Non-pigmented ciliary epithelial cell (primary cell): ENCODE data around the gene DEXI.
"Not testable (repeated sequence)": the region's sequence is repeated elsewhere in the genome, so short reads cannot be mapped to it uniquely, and the experiment has no call there.

Experiments
- DNase-seq: peaks from one replicate; pipeline ENCODE4 v3.0.0-alpha.2; 2010; ENCODE audit warnings: low read depth

The DEXI gene

DNA sequence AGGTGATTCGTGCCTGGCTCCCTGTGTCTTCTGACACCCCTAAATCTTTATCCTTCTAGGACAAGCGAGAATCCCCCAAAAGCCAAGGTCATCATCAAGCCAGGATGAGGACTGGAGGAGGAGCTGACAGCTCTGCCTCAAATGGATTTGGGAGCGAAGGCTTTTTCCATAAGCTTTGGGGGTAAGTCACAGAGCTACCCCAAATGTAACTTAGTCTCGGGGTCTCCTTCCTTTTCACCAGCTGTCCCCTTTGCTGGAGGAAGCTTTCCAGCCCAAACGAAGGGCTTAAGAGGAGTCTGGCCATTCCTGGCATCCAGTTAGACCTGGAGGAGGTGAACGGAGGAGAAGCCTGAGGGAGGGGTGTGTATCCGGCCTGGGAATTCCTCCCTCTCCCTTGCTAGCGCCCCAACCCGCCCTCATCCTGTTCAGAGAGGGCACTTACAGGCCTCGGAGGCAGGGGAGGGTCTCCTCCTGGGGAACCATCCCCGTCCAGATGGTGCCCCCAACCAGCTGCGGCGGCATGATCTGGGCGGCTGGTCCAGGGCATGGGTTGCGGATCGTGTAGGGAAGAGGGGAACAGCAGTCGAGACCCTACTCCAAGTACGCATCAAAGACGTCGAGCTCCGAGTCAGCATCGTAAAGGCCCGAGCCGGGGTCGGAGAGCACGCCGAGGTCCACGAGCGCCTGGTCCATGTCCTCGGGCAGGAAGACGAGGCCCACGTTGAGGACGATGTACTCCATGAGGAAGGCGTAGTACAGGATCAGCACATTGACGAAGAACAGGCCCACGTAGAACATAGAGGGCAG is 938 bp downstream of the DEXI start:
- no peak for DNase-seq

DNA sequence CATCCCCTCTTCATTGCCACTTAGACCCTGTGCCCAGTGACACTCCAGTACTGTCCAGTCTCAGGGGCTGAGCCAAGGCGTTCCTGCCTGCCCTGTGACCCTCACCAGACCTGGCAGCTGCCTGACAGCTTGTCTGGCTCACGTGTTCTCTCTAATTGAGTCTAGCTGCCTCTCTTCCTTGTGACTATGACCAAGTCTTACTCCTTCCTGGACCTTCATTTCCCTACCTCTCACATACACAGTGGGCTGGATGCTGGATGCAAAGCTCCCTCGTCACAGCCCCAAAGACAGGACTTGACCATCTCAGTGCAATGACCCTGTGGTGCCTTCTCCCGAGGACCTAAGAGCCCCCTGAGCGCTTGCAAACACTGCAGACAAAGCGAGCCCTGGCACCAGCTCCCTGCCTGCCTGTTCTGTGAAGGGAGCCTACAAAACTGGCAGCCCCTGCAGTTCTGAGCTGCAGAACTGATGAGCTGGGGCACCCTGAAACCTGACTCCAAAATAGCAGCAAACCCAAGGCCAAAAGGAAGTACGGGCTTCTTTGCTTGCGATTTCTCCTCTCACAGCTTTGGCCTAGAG is 1.7 kb downstream of the DEXI start:
- DNase-seq = no peak

DNA sequence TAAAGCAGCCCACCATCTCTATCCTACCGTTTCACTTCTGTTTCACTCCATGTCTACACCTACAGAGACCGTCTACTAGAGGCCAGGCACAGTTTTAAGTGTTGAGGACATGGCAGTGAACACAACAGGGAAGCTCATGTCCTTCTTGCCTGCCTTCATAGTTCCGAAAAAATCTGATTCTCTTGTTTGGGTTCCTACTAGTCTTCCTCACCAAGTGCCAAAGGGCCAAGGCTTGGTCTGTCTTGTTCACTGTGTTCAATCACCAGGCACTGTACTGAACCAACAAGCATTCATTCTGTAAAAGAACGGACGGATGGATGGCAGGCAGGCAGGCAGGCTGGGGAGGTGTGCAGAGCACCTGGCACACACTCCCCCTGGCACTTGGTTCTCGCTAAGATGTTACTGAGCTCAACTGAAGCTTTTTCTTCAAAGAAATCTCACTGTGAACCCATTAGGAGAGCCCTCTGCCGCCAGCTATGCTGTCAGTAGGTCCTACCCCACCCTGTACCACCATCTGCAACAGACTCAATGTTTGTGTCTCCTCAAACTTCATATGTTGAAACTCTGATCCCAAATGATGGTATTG is 2.5 kb downstream of the DEXI start:
- DNase-seq = no peak

DNA sequence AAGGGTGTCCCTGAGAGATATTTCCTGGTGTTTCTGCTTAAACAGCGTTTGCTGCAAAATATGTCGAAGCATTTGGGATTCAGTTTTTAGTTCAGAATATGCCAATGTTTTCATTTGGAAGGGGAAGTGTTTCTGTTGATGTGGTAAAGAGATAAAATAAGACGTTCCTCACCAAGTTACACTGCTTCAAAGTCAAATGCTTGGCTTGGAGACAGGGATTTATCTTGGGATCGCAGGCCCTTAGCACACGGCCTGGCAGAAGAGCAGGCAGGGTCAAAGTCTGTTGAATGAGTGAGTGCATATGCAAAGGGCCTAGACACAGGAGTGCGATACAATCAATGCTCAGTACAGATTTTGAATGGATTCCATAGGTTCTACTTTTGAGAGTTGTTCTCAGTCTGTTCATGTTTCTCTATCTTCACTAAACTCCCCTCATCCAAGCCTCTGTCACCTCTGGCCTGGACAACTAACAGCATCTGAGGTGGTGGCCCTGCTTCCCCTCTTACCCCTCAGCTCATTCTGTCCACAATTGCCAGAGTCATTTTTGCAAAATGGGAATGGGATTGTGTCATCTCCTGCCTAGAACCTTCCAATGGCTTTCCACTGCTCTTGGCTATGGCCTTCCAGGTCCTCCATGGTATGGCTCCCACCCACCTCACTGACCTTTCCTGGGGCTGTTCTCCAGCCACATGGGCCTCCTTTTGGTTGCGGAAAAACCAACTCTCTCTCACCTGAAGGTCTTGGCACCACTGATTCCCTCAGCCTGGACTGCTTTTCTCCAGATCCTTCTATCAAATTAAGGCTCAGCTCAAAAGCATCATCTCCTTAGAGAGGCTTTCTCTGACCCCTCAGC is 3.2 kb downstream of the DEXI start:
- DNase-seq = no peak

DNA sequence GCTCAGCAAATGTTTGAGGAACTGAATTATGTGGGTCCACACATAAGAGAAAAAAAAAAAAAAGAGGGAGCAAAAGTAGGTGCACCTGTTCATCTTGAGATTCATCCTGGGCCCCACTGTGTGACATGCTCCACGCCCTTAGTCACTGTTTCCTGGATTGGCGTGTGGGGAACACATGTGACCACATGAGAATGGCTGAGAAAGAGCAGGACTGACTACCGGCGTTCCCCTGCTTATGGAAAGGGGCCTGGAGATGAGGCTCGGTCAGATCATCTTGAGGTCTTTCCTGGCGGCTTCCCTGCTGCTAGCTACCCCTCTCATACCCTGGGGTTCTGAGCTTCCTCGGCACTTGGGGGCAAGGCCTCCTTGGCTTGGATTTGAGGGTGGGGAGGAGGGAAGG is 3.9 kb downstream of the DEXI start:
- no peak for DNase-seq

DNA sequence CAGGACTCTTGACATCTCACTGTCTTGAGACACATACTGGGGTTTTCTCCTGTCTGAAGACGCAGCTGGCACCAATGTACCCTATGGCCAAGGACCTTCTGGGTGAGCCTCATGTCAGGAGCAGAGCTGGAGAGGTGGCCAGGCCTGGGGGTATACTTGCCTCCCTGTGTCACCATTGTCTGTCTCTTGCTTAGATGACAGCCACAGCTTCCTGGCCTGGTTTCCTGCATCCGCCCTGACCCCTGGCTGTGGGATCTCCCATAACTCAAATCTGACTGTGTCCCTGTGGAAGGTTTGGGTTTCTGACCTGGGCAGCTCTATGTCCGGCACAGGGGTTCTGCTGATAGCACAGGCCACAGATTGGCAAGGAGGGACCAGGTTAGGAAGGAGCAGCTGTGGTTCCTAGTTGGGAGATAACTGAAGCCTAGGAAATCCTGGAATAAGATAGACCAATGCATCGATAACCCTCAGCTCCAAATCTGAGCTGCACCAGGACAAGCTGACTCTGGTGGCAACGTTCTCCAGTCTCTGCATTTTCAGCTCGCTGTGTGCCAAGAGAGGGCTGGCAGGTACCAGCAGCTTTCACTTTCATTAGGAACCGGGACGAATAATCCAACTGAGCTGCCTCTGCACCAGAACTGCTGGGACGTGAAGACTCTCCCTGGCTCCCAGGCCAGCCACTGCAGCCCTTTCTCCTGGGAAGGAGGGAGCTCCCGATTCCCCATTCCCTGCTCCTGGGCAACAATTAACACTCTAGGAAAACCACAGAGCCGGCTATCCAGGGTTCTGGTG is 5.0 kb downstream of the DEXI start:
- DNase-seq = no peak

DNA sequence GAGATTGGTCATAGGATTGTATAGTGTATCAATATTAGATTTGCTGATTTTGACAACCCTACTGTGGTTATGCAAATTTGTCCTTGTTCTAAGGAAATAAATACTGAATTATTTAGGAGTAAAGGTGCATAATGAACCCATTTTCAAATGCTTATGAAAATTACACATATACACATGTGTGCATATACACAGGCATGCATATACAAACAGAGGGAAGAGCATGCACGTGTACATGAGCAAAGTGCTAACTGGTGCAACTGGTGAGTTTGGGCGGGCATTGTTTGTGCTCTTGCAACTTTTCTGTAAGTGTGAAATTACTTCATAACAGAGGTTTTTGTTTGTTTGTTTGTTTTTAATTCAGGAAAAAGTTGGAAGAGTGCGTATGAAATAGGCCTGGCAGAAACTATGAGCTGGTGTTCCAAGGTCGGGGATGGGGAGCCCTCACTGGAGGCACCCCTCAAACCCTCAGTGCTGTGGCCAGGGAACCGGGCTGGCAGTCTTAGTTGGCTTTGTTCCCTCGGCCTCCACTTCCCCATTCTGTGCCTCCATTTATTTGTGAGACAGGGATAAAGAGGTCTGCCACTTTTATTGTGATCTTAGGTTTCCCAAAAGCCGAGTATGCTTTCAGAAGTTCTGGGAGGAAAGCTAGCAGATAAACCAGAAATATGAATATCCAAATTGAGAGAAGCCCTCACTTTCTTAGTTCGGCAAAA is 5.8 kb downstream of the DEXI start:
- DNase-seq = no peak

DNA sequence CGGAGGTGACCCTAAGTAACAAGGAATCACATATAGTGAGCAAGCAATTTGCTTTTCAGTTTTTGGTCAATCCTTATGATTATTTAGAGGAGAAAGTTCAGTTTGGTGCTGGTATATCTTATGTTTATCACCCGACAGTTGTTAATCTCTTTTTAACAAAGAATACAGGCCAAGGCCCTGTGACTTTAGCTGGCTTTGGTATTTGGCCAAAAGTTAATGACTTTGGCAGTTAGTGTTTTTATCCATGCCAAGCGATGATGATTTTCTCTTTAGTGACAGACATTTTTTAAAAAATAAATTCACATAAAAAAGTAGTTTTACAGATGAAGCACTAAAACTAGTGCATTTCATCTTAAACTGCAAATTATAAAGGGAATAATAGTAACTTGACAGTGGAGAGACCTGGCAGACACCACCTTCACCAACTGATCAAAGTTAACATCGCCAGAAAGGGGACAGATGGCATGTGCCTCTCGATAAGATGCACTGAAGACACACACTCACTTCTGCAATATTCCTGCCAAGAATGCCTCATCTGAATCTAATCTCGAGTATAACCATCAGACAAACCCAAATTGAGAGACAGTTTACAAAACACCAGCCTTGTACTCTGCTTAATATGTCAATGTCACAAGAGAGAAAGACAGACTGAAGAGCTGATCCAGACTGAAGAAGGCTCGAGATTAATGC is 6.9 kb downstream of the DEXI start:
- no peak for DNase-seq

DNA sequence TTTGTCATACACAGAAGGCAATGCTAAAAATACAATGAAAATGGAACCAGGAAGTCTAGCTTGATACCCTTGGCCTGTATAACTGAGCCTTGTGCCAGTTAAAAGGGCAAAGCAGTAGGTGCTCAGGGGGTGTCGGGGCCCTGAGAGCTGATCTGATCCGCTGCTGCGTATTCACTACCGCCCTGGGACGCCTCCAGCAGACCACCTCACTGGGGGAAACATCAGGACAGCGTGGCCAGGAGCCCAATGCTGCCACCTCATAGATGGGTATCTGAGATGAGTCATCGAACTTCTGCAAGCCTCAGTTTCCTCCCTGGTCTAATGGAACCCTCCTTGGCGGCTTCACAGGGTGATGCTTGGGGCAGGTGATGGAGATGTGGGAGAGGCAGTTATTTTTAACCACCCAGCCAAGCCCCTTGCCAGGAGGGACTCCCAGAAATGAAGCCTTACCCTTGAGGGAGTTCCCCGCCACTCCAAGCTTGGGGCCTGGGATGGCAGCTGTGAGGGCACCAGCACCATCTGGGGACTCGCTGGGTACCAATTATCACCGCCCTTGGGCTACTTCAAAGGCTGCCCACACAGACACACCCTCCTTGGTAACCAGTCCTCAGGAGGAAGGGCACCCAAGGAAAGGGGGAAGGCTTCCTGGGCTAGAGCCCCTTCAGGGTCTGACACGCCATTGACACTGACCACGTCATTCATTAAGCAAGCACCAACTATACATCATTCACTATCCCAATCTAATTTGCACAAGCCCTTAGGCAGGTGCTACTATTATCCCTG is 7.8 kb downstream of the DEXI start:
- no peak for DNase-seq

DNA sequence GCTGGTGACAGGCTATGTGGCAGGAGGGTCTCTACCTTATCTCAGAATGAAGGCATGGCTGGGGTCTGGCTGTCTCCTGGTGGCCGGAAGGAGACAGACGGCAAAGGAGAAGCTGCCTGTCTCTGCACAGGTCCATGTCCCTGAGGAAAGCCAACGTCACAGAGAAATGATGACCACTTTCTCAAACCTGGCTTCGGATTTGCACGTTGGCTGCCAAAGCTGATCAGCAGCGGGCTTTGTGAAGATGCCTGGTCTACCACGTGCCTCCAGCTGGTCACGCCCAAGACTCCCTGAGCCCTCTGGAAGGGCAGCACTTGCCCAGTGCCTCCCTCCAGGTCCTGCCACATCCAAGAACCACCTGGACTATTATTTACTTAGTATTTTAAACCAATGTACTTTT is 8.4 kb downstream of the DEXI start:
- no peak for DNase-seq

DNA sequence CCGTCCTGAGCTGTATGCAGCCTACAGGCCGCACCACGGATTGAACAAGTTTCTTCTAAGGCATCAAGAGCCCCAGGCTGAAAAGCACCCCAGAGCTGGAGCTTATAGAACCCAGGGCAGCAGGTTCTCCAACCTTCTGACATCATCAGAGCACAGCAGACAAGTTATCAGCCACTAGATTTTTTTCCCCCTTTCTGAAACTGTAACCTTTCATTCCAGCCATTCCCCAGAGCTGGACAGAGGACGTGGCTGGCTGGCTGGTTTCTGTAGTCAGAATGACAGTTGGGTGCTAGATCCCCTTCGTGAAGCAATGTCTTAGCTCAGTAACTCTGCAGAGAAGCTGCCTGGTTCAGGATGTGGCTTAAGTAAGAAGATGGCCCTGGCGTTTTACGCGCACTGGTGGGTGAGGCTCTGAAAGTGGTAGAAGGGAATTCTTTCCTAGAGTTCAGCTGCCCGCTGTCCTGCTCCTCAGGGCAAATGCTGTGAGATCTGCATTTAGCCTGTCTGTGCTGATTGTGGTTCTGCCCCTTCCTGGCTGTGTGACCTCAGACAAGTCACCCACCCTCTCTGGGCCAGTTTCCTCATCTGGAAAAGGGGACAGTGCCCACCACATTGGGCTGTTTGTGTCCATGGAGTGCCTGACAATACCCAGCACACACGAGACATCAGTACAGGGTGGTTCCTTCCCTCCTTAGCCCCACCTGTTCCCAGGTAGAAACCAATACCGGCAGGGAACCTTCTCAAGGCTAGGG is 9.1 kb downstream of the DEXI start:
- DNase-seq = no peak

DNA sequence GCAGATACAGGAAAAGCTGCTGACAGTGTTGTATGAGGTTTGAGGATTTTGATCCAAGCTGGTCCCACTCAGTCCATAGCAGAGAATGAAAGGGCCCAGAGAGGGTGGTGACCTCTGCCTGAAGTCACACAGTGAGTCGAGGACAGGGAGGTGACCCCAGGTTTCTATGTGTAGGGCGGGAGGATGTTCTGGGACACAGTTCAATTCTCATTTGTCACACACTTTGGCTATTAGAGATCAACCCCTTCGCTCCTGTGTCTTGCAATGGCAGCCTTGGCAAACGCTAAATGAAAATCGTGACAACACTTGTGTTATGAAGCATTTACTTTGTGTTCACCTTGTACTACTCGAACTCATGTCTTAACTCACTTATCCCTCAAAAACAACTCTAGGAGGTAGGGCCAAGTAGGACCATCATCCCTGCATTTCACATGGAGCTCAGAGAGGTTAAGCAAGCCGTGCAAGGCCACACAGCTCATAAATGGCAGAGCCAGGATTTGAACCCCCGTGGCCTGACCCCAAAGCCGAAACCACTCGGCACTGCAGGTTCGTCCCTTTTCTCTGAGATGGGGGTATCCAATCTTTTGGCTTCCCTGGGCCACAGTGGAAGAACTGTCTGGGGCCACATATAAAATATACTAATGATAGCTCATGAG is 10.2 kb downstream of the DEXI start:
- no peak for DNase-seq

DNA sequence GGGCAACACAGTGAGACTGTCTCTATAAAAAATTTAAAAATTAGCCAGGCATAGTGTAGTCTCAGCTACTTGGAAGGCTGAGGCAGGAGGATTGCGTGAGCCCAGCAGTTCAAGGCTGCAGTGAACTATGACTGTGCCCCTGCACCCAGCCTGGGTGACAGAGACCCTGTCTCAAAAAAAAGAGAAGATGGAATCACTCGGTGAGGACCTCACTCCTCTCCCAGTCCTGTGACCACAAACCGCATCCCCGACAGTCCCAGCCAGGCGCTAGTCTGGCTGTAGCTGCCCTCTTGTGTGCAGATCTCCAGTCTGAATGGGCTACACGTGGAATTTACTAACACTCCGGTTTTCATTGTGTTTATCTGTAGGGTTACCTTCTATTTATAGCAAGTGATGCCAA is 11.1 kb downstream of the DEXI start:
- no peak for DNase-seq

DNA sequence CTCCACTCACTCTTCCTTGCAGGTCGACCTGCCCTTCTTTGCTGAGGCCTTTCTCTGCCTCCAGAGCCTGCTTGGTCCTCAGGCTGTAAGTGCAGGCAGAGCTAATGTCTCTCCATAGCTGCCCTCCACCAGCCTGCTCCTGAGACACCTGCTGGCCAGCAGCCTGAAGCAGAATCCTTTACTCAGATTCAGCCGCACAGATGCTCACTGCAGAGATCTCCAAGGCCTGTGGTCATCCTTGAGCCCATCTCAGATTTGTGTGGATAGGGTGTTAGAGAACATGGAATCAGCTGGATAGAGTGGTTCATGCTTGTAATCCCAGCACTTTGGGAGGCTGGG is 11.5 kb downstream of the DEXI start:
- no peak for DNase-seq

DNA sequence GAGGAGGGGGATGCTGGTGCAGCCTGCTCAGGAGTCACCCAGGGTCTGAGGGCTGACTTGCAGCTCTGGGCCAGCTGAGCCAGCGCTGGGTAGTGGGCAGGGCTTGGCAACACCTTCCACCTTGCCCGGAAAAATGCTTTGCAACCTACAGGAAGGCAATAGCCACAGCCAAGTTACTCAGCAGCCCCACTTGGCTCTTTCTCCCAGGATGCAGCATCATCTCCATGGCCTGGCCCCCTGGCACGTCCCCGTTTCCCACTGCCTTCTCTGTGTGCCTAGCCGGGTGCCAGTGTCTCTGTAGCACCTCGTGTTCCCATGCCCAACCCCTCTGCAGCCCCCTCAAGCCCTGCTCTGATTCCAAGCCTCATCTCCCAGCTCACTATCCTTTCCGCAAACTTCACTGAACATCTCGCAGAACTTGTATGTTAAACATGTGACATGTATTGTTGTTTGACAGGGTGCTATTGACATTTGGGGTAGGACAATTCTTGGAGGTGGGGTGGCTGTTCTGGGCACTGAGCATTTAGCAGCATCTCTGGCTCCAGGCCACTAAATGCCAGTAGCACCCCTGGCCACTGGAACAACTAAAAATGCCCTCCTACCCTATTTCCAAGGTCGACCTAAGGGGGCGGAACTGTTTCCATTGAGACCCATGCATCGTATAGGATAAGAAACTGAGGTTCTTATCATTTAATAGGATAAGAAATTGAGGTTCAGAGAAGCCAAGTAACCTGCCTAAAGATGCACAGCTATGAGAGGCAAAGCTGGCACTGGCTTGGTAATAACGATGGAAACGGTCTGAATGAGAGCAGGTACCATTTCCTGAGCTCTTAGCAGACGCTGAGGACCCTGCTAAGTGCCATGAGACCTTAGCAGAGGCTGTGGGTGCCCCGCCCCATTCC is 12.2 kb downstream of the DEXI start:
- DNase-seq = no peak

DNA sequence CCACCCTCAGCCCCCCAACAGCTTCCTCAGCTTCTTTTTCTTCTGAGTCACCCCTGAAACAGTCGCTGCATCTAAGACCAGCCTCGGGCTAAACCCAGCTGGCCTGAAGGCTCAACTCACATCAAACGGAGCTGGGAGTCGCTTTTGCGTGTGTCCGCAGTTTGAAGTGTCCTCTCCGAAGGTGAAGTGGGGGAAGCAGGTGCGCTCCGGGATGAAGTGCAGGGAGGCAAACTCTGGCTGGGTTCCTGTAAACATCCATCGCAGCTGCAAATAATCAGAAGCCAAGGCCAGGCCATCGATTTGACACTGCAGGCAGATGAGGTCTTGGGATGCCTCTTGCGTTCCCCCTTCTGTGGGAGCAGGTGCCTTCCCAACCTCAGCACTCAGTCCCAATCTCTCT is 13.2 kb downstream of the DEXI start:
- DNase-seq = not testable (repeated sequence)

DNA sequence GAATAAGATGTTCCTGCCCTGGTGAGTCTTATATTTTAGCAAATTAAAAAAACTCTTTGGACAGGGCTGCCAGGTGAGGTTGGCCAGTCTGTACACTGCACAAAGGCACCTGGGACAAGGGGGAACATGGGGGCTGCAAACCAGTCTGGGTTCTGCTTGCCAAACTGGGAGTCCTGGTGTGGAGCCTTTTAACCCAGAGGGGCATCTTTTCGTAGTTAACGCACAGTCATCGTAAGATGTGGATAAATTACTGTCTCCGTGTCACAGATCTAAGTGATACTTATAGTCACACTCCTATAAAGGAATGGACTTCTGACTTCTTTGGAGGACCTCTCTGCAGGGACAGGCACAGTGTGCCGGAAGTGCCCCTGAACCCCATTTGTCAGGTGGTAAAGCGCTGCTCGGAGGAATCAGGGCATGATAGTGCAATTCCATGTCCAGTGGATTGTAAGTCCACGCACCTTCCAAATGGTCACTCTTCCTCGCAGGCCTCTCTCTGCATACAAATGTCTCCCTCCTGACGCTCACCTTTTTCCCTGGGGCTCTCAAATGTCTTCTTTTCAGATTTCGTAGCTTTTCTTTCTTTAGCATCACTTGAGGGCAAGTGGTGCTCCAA is 14.7 kb downstream of the DEXI start:
- no peak for DNase-seq
